GM23338 (cell line): ENCODE measurements around the gene MT1H. TPM values are rescaled to one million over a fixed set of nuclear protein-coding genes. Genes with fewer than 3 reads are reported as not detected.
A peak's percentile ranks its signal among the peaks of the same experiment; 100 is the strongest.

Experiments used
- ATAC-seq: fragments of 200-7000 bp; cut with Tn5 transposase; 3 replicates; pipeline ENCODE4 v1.9.1; 2020
- DNase-seq: peaks from one replicate; pipeline ENCODE4 v3.0.0-alpha.2; 2015; ENCODE audit warnings: low spot score
- H2AFZ ChIP-seq: fragments of 200-600 bp; sonication (generic); 2 replicates; pipeline ENCODE4 v1.8.0; 2016; ENCODE audit warnings: antibody characterized with exemption, mild to moderate bottlenecking, moderate library complexity
- H3F3A ChIP-seq: fragments of 200-600 bp; sonication (generic); replicated peaks from 2 replicates; pipeline ENCODE4 v1.8.0; 2017; ENCODE audit warnings: antibody characterized with exemption, mixed run types, low read depth
- H3K27ac ChIP-seq: fragments of 200-600 bp; sonication (generic); 2 replicates; pipeline ENCODE4 v1.6.1; 2016; ENCODE audit warnings: low read depth
- H3K27me3 ChIP-seq: fragments of 200-600 bp; sonication (generic); 2 replicates; pipeline ENCODE4 v1.8.0; 2016; ENCODE audit warnings: mild to moderate bottlenecking, mixed run types, moderate library complexity; ENCODE audit not compliant: insufficient read depth
- H3K36me3 ChIP-seq: fragments of 200-600 bp; sonication (generic); 2 replicates; pipeline ENCODE4 v1.8.0; 2016; ENCODE audit warnings: mild to moderate bottlenecking; ENCODE audit not compliant: insufficient read depth
- H3K4me1 ChIP-seq: fragments of 200-600 bp; sonication (generic); 2 replicates; pipeline ENCODE4 v1.8.0; 2016; ENCODE audit warnings: mild to moderate bottlenecking, moderate library complexity; ENCODE audit not compliant: insufficient read depth
- H3K4me2 ChIP-seq: fragments of 200-600 bp; sonication (generic); 2 replicates; pipeline ENCODE4 v1.7.1; 2017; ENCODE audit warnings: mixed run types
- H3K4me3 ChIP-seq: fragments of 200-600 bp; sonication (generic); 2 replicates; pipeline ENCODE4 v1.6.1; 2016; ENCODE audit warnings: mixed run types
- H3K79me2 ChIP-seq: fragments of 200-600 bp; sonication (generic); replicated peaks from 2 replicates; pipeline ENCODE4 v1.8.0; 2017; ENCODE audit warnings: mild to moderate bottlenecking; ENCODE audit not compliant: insufficient read depth
- H3K9me2 ChIP-seq: fragments of 200-600 bp; sonication (generic); 2 replicates; pipeline ENCODE4 v1.8.0; 2017; ENCODE audit not compliant: insufficient read depth
- H4K20me1 ChIP-seq: fragments of 200-600 bp; sonication (generic); replicated peaks from 2 replicates; pipeline ENCODE4 v1.8.0; 2017; ENCODE audit warnings: mild to moderate bottlenecking; ENCODE audit not compliant: insufficient read depth
- H3K27ac Mint-ChIP-seq: 2 replicates; pipeline ENCODE4 v1.8.0; 2020; ENCODE audit warnings: inconsistent platforms, mild to moderate bottlenecking, moderate library complexity, mixed read lengths
- H3K27me3 Mint-ChIP-seq: 3 replicates; pipeline ENCODE4 v1.8.0; 2022; ENCODE audit warnings: low read depth, mild to moderate bottlenecking, moderate library complexity, mixed read lengths, inconsistent platforms; ENCODE audit not compliant: insufficient read depth, poor library complexity
- H3K36me3 Mint-ChIP-seq: 3 replicates; pipeline ENCODE4 v1.8.0; 2021; ENCODE audit warnings: low read depth, mild to moderate bottlenecking, inconsistent platforms, moderate library complexity, mixed read lengths
- H3K4me1 Mint-ChIP-seq: 3 replicates; pipeline ENCODE4 v1.8.0; 2020; ENCODE audit warnings: mild to moderate bottlenecking, inconsistent platforms, mixed read lengths
- H3K4me3 Mint-ChIP-seq: 3 replicates; pipeline ENCODE4 v1.8.0; 2021; ENCODE audit warnings: moderate library complexity, mild to moderate bottlenecking, inconsistent platforms, mixed read lengths
- H3K9me3 Mint-ChIP-seq: 3 replicates; pipeline ENCODE4 v1.8.0; 2020; ENCODE audit warnings: moderate library complexity, mild to moderate bottlenecking, inconsistent platforms, mixed read lengths
- EZH2phosphoT487 ChIP-seq: fragments of 200-600 bp; sonication (generic); IDR thresholded peaks from one replicate; pipeline ENCODE4 v1.8.1; 2018; ENCODE audit warnings: antibody characterized with exemption; ENCODE audit not compliant: unreplicated experiment
- POLR2AphosphoS5 ChIP-seq: IDR thresholded peaks from 2 replicates; pipeline ENCODE4 v1.6.1; 2016; ENCODE audit warnings: antibody characterized with exemption, low read depth
- polyA plus RNA-seq: library from polyadenylated mRNA; unstranded; fragments of >200 nt; fragmentation: Nextera tagmentation; extraction: Ambion mirVana; gene quantifications from 2 replicates; pipeline ENCODE4 v1.2.1, GENCODE V29; 2016
- total RNA-seq: library from RNA; depleted of rRNA; stranded (reverse); fragments of >200 nt; shearing (Covaris generic); gene quantifications from 2 replicates; pipeline ENCODE4 v1.2.3, GENCODE V29; 2014
- TF ChIP-seq, protein P1 (sequence below): IDR thresholded peaks from 2 replicates; pipeline ENCODE4 v1.6.1; 2016; ENCODE audit warnings: antibody characterized with exemption
- TF ChIP-seq, protein P2 (sequence below), 2 experiments: fragments of 200-600 bp in 1 of 2; sonication (generic) in 1 of 2; conservative IDR thresholded peaks; 2 replicates each; pipeline versions ENCODE4 v1.5.1 to v1.6.1; 2016 to 2017; ENCODE audit warnings: antibody characterized with exemption in 2 of 2, low read depth in 2 of 2, mild to moderate bottlenecking in 2 of 2, moderate library complexity in 1 of 2
- TF ChIP-seq, protein P3 (sequence below): IDR thresholded peaks from one replicate; pipeline ENCODE4 v1.6.1; 2018; ENCODE audit warnings: antibody characterized with exemption; ENCODE audit not compliant: unreplicated experiment

MT1H gene
- total and polyA plus RNA-seq, 2 experiments from 2014 or later = 52.3 to 425 TPM

DNA sequence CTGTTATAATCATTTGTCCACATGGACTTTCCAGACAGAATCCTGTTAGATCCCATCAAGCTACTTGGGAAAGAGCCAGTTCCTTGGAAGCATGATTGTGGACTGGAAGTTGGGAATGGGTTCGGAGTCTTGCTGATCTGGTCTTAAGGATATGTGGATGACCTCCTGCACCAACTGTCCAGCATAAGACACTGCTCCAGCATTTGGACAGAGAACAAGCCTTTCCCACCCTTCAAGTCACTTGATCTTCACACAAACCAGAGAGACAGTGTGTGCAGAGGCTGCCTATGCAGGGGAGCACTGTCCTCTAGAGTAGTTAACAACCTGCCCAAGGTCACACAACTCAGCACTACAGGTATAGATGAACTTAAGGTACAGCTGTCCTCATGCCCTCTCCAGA lies 23.8 kb upstream of the MT1H start (continued):
- TF ChIP-seq, protein P1, sequence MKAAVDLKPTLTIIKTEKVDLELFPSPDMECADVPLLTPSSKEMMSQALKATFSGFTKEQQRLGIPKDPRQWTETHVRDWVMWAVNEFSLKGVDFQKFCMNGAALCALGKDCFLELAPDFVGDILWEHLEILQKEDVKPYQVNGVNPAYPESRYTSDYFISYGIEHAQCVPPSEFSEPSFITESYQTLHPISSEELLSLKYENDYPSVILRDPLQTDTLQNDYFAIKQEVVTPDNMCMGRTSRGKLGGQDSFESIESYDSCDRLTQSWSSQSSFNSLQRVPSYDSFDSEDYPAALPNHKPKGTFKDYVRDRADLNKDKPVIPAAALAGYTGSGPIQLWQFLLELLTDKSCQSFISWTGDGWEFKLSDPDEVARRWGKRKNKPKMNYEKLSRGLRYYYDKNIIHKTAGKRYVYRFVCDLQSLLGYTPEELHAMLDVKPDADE = no peak
- TF ChIP-seq, protein P2, sequence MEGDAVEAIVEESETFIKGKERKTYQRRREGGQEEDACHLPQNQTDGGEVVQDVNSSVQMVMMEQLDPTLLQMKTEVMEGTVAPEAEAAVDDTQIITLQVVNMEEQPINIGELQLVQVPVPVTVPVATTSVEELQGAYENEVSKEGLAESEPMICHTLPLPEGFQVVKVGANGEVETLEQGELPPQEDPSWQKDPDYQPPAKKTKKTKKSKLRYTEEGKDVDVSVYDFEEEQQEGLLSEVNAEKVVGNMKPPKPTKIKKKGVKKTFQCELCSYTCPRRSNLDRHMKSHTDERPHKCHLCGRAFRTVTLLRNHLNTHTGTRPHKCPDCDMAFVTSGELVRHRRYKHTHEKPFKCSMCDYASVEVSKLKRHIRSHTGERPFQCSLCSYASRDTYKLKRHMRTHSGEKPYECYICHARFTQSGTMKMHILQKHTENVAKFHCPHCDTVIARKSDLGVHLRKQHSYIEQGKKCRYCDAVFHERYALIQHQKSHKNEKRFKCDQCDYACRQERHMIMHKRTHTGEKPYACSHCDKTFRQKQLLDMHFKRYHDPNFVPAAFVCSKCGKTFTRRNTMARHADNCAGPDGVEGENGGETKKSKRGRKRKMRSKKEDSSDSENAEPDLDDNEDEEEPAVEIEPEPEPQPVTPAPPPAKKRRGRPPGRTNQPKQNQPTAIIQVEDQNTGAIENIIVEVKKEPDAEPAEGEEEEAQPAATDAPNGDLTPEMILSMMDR (conservative IDR thresholded peaks at IDR 0.05; ENCODE audit: low read depth in 2 of 2) = no peak
- TF ChIP-seq EZH2phosphoT487 = no peak
- TF ChIP-seq, protein P3, sequence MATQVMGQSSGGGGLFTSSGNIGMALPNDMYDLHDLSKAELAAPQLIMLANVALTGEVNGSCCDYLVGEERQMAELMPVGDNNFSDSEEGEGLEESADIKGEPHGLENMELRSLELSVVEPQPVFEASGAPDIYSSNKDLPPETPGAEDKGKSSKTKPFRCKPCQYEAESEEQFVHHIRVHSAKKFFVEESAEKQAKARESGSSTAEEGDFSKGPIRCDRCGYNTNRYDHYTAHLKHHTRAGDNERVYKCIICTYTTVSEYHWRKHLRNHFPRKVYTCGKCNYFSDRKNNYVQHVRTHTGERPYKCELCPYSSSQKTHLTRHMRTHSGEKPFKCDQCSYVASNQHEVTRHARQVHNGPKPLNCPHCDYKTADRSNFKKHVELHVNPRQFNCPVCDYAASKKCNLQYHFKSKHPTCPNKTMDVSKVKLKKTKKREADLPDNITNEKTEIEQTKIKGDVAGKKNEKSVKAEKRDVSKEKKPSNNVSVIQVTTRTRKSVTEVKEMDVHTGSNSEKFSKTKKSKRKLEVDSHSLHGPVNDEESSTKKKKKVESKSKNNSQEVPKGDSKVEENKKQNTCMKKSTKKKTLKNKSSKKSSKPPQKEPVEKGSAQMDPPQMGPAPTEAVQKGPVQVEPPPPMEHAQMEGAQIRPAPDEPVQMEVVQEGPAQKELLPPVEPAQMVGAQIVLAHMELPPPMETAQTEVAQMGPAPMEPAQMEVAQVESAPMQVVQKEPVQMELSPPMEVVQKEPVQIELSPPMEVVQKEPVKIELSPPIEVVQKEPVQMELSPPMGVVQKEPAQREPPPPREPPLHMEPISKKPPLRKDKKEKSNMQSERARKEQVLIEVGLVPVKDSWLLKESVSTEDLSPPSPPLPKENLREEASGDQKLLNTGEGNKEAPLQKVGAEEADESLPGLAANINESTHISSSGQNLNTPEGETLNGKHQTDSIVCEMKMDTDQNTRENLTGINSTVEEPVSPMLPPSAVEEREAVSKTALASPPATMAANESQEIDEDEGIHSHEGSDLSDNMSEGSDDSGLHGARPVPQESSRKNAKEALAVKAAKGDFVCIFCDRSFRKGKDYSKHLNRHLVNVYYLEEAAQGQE = no peak

DNA sequence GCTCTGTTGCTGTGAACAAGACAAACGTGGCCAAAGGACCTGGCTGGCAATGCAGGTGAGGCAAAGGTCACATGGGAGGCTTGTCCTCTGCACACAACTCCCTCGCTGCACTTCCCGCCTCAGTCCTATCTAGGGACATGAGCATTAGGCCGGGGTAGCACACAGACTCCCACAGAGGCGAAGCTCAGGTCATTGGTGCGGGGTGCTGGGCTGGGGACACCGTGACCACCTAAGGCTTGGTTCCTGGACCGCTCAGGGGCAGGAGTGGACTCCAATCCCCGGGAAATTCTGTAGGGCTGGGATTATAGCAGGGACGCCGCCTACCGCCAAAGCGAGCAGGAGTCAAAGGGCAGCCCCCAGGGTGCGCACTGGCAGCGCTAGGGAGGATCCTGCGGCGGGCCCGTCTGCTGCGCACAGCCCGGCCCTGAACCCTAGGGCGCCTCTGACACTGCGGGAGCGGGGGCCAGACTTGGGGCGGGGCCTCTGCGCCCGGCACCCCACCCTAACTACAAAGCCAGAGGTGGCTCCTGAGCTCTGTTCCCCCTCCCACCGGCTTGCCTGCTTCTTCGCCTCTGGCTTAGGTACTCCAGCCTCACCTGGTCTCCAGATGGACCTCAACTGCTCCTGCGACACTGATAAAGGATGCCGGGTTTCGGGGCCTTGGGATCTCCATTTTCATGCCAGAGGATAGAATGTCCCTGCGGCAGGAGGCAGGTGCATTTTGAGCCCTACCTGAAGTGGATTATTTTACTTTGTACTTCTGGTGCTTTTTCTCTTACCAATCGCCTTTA lies 21.8 kb upstream of the MT1H start:
- Histone ChIP-seq H3K4me3 (peak overlapping the region; percentile 49), H3K27me3 (peaks cover 82% of the 10 kb centered on the region), H3K27ac (no peak overlapping the region), H3K79me2 (no peaks in the 10 kb centered on the region), H2AFZ (peak overlapping the region; percentile 99), H3K4me1 (peaks cover 7% of the 10 kb centered on the region; the same call in 1 of the 2 replicates), H3F3A (0 out of 2 replicates have a peak, but pooled peaks cover 2% of the 10 kb centered on the region), H3K9me2 (no peaks in the 10 kb centered on the region), H4K20me1 (no peaks in the 10 kb centered on the region), H3K4me2 (peak overlapping the region; percentile 83), H3K36me3 (no peaks in the 10 kb centered on the region)
- Mint-ChIP-seq H3K4me3 (peak overlapping the region; percentile 54; the same call in 2 of the 3 replicates), H3K9me3 (no peaks in the 10 kb centered on the region), H3K4me1 (peaks cover 16% of the 10 kb centered on the region; the same call in 2 of the 3 replicates), H3K27me3 (peaks cover 83% of the 10 kb centered on the region), H3K27ac (no peak overlapping the region), H3K36me3 (no peaks in the 10 kb centered on the region)
- TF ChIP-seq POLR2AphosphoS5 = no peak
- TF ChIP-seq, protein P2 (conservative IDR thresholded peaks at IDR 0.05; ENCODE audit: low read depth in 2 of 2) = peak in 1 of 2 experiments; percentile 57; a peak in 2 of 4 replicates
- ATAC-seq (peak; percentile 75), DNase-seq (peak; percentile 67)
